ENCODE data around the gene LHFPL5. TPM values are rescaled to one million over a fixed set of nuclear protein-coding genes. Genes with fewer than 3 reads are reported as not detected.

Gene LHFPL5
- total and polyA plus RNA-seq, 2 donors (not counting 1 experiment from before 2014, with no cell fraction given) = not detected

DNA sequence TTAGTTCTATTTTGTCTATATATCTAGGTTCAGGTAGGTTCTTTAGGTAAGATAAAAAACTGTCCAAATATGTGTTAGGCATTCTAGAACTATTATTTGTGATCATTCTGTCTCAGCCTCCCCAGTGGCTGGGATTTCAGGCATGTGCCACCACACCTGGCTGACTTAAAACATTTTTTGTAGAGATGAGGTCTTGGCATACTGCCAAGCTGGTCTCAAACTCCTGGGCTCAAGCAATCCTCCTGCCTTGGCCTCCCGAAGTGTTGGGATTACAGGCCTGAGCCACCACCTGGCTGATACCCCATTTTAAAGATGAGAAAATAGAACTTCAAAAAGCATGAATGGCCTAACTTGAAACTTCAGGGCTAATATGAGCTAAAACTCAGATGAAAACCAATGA, 33.9 kb downstream of the LHFPL5 start:
- ChIA-PET POLR2A (no interaction called here), CTCF (interaction anchor here (0.6 to 1.1 kb wide), 2 partner anchors 13 to 102 kb away, joined by 3 to 4 read pairs; no protein-coding TSS in a partner anchor)
- Mint-ChIP-seq H3K4me1 (no peaks in the 10 kb centered on the region), H3K9me3 (ENCODE audit: insufficient read depth) (no peaks in the 10 kb centered on the region), H3K4me3 (no peak overlapping the region), H3K27ac (no peak overlapping the region), H3K27me3 (no peaks in the 10 kb centered on the region)
- no peak overlapping the region for H3K27ac ChIP-seq (ENCODE audit: low read length in 2 of 2)
- peaks cover 11 to 30% of the 10 kb centered on the region in 2 experiments for H3K36me3 ChIP-seq (replicated peaks in 1 of 2; ENCODE audit: control extremely low read depth in 1 of 2, control insufficient read depth in 1 of 2, extremely low read depth in 1 of 2, insufficient read depth in 2 of 2, low read length in 1 of 2)
- no peak overlapping the region for H2AFZ ChIP-seq (ENCODE audit: insufficient read depth, low read depth, low read length, poor library complexity, severe bottlenecking)
- intact Hi-C loops (cut with micrococcal nuclease) = no loop called here
- H3K9me3 ChIP-seq (ENCODE audit: control extremely low read depth in 1 of 3, control insufficient read depth in 2 of 3, insufficient read depth in 1 of 3, low read length in 2 of 3) = no peaks in the 10 kb centered on the region
- no peak overlapping the region for H3K4me3 ChIP-seq (ENCODE audit: control extremely low read depth in 1 of 5, extremely low read depth in 1 of 5, insufficient read depth in 1 of 5, low read depth in 2 of 5, low read length in 4 of 5)
- H3K27me3 ChIP-seq (replicated peaks in 1 of 4; ENCODE audit: control extremely low read depth in 1 of 4, control insufficient read depth in 3 of 4, insufficient read depth in 4 of 4, low read length in 3 of 4) = no peaks in the 10 kb centered on the region
- no peaks in the 10 kb centered on the region for H3K4me1 ChIP-seq (ENCODE audit: control insufficient read depth in 2 of 2, insufficient read depth in 2 of 2, low read length in 2 of 2)
- no peak overlapping the region for H3K9ac ChIP-seq (ENCODE audit: low read length)
- H3K79me2 ChIP-seq (ENCODE audit: control insufficient read depth, insufficient read depth, low read length) = no peaks in the 10 kb centered on the region
- DNase-seq (no peak), ATAC-seq (ENCODE audit: low read depth) (no peak)
- no peaks in the 10 kb centered on the region for H4K20me1 ChIP-seq (ENCODE audit: control insufficient read depth, insufficient read depth, low read length, poor library complexity, severe bottlenecking)
- no peak for TF ChIP-seq EZH2 (IDR thresholded peaks at IDR 0.05; ENCODE audit: borderline replicate concordance, insufficient read depth, low read depth, low read length, poor library complexity, severe bottlenecking)
- TF ChIP-seq, protein P1, sequence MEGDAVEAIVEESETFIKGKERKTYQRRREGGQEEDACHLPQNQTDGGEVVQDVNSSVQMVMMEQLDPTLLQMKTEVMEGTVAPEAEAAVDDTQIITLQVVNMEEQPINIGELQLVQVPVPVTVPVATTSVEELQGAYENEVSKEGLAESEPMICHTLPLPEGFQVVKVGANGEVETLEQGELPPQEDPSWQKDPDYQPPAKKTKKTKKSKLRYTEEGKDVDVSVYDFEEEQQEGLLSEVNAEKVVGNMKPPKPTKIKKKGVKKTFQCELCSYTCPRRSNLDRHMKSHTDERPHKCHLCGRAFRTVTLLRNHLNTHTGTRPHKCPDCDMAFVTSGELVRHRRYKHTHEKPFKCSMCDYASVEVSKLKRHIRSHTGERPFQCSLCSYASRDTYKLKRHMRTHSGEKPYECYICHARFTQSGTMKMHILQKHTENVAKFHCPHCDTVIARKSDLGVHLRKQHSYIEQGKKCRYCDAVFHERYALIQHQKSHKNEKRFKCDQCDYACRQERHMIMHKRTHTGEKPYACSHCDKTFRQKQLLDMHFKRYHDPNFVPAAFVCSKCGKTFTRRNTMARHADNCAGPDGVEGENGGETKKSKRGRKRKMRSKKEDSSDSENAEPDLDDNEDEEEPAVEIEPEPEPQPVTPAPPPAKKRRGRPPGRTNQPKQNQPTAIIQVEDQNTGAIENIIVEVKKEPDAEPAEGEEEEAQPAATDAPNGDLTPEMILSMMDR (IDR thresholded peaks at IDR 0.05) = no peak
- H3K4me2 ChIP-seq (replicated peaks; ENCODE audit: low read depth, low read length, poor library complexity, severe bottlenecking) = no peak overlapping the region
- WGBS (ENCODE audit: insufficient coverage) = 100% methylated on average over 1 of the region's 1 CpG

DNA sequence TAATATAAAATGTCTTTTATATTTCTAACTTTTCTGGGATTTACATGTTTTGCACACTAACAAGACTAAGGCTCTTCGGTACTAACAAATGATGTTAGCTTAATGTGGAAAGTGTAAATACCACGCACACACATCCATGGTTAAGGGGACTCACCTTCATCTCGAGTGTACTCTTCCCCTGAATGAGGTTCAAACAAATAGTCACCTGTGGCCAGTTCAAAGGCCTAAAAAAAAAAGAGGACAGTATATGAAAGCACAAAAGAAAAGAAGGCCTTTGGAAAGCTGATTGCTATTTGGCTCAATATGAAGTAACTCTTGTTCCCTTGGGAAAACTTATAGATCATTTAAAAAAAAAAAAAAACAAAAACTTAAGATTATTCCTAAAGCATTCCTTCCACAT, 37.2 kb downstream of the LHFPL5 start:
- Mint-ChIP-seq H3K4me3 (no peak overlapping the region), H3K9me3 (ENCODE audit: insufficient read depth) (no peaks in the 10 kb centered on the region), H3K27me3 (no peaks in the 10 kb centered on the region), H3K27ac (no peak overlapping the region), H3K4me1 (no peaks in the 10 kb centered on the region)
- no peaks in the 10 kb centered on the region for H3K9me3 ChIP-seq (ENCODE audit: control extremely low read depth in 1 of 3, control insufficient read depth in 2 of 3, insufficient read depth in 1 of 3, low read length in 2 of 3)
- TF ChIP-seq, protein P1 (IDR thresholded peaks at IDR 0.05) = no peak
- no peak for TF ChIP-seq EZH2 (IDR thresholded peaks at IDR 0.05; ENCODE audit: borderline replicate concordance, insufficient read depth, low read depth, low read length, poor library complexity, severe bottlenecking)
- ChIA-PET POLR2A (no interaction called here), CTCF (no interaction called here)
- no peaks in the 10 kb centered on the region for H4K20me1 ChIP-seq (ENCODE audit: control insufficient read depth, insufficient read depth, low read length, poor library complexity, severe bottlenecking)
- H3K27me3 ChIP-seq (replicated peaks in 1 of 4; ENCODE audit: control extremely low read depth in 1 of 4, control insufficient read depth in 3 of 4, insufficient read depth in 4 of 4, low read length in 3 of 4) = no peaks in the 10 kb centered on the region
- H3K79me2 ChIP-seq (ENCODE audit: control insufficient read depth, insufficient read depth, low read length) = no peaks in the 10 kb centered on the region
- intact Hi-C loops (cut with micrococcal nuclease) = no loop called here
- peaks cover 7 to 27% of the 10 kb centered on the region in 2 experiments for H3K36me3 ChIP-seq (replicated peaks in 1 of 2; ENCODE audit: control extremely low read depth in 1 of 2, control insufficient read depth in 1 of 2, extremely low read depth in 1 of 2, insufficient read depth in 2 of 2, low read length in 1 of 2)
- no peak overlapping the region for H3K4me2 ChIP-seq (replicated peaks; ENCODE audit: low read depth, low read length, poor library complexity, severe bottlenecking)
- no peak overlapping the region for H3K27ac ChIP-seq (ENCODE audit: low read length in 2 of 2)
- ATAC-seq (ENCODE audit: low read depth) (no peak), DNase-seq (no peak)
- H3K9ac ChIP-seq (ENCODE audit: low read length) = no peak overlapping the region
- WGBS (ENCODE audit: insufficient coverage) = no CpG with 5 or more reads among the region's 3 CpGs
- H3K4me1 ChIP-seq (ENCODE audit: control insufficient read depth in 2 of 2, insufficient read depth in 2 of 2, low read length in 2 of 2) = no peaks in the 10 kb centered on the region
- no peak overlapping the region for H3K4me3 ChIP-seq (ENCODE audit: control extremely low read depth in 1 of 5, extremely low read depth in 1 of 5, insufficient read depth in 1 of 5, low read depth in 2 of 5, low read length in 4 of 5)
- no peak overlapping the region for H2AFZ ChIP-seq (ENCODE audit: insufficient read depth, low read depth, low read length, poor library complexity, severe bottlenecking)

Measured in B cell (primary cell).